ENCODE measurements around the gene LCNL1. TPM values are rescaled to one million over a fixed set of nuclear protein-coding genes. Genes with fewer than 3 reads are reported as not detected.

Gene LCNL1
- total RNA-seq, 6 donors from 2014 or later, result 0.61 to 6.3 (median 1.8) TPM; not detected in 1

GRCh38 chr9:136937186-136938001 is 45.4 kb upstream of the LCNL1 start:
- ATAC-seq (ENCODE audit: low FRiP score in 2 of 2), result no peak
- peaks cover 0 to 6% (median 0%) of the 10 kb centered on the region in 4 donors for H3K4me1 ChIP-seq
- peak in 1 of 2 donors; percentile 12 for DNase-seq
- H3K27me3 ChIP-seq, result no peaks in the 10 kb centered on the region
- H3K27ac ChIP-seq, result no peak overlapping the region
- H3K36me3 ChIP-seq, result peaks cover 18 to 38% (median 33%) of the 10 kb centered on the region in 4 donors
- TF ChIP-seq POLR2AphosphoS5 (IDR thresholded peaks at IDR 0.05), result no peak
- no peak for TF ChIP-seq EP300 (IDR thresholded peaks at IDR 0.05)
- TF ChIP-seq CTCF (IDR thresholded peaks at IDR 0.05), result no peak
- TF ChIP-seq POLR2A (IDR thresholded peaks at IDR 0.05), result no peak
- no peak overlapping the region for H3K4me3 ChIP-seq
- 90 to 92% methylated on average over 8 to 15 of the region's 15 CpGs for WGBS, 2 donors
- no peaks in the 10 kb centered on the region for H3K9me3 ChIP-seq

- H3K27ac ChIP-seq, result no peak overlapping the region
- H3K4me1 ChIP-seq, result peaks cover 9 to 20% (median 11%) of the 10 kb centered on the region in 4 donors
- DNase-seq, result peak; percentile 19 to 66
- 91 to 92% methylated on average over 16 to 20 of the region's 28 CpGs for WGBS, 2 donors
- no peak overlapping the region for H3K4me3 ChIP-seq
- peaks cover 18 to 45% (median 40%) of the 10 kb centered on the region in 4 donors for H3K36me3 ChIP-seq
- ATAC-seq (ENCODE audit: low FRiP score in 2 of 2), result no peak
- H3K9me3 ChIP-seq, result no peaks in the 10 kb centered on the region
- TF ChIP-seq EP300 (IDR thresholded peaks at IDR 0.05) (no peak), CTCF (IDR thresholded peaks at IDR 0.05) (no peak)
- H3K27me3 ChIP-seq, result no peaks in the 10 kb centered on the region
These were observed 43.3 kb upstream of the LCNL1 start for GRCh38 chr9:136939431-136939995.

- DNase-seq (peak; percentile 15 to 67), ATAC-seq (ENCODE audit: low FRiP score in 2 of 2) (no peak)
- peaks cover 18 to 45% (median 40%) of the 10 kb centered on the region in 4 donors for H3K36me3 ChIP-seq
- H3K9me3 ChIP-seq, result no peaks in the 10 kb centered on the region
- TF ChIP-seq POLR2A (IDR thresholded peaks at IDR 0.05) (no peak), EP300 (IDR thresholded peaks at IDR 0.05) (no peak), POLR2AphosphoS5 (IDR thresholded peaks at IDR 0.05) (no peak), CTCF (IDR thresholded peaks at IDR 0.05) (no peak)
- no peaks in the 10 kb centered on the region for H3K27me3 ChIP-seq
- 73 to 94% methylated on average over 3 to 8 of the region's 16 CpGs for WGBS, 2 donors
- H3K27ac ChIP-seq, result no peak overlapping the region
- H3K4me3 ChIP-seq, result no peak overlapping the region
- peaks cover 14 to 25% (median 15%) of the 10 kb centered on the region in 4 donors for H3K4me1 ChIP-seq
These were observed 42.7 kb upstream of the LCNL1 start for GRCh38 chr9:136939996-136940525.

- 94 to 99% methylated on average over 19 to 38 of the region's 42 CpGs for WGBS, 2 donors
These were observed 42.1 kb upstream of the LCNL1 start for GRCh38 chr9:136940526-136941230.

More at GRCh38 chr9:136940526-136941230, 42.1 kb upstream of the LCNL1 start:
- ATAC-seq (ENCODE audit: low FRiP score in 2 of 2) (no peak), DNase-seq (peak; percentile 16 to 80)
- Histone ChIP-seq H3K4me3 (no peak overlapping the region), H3K27ac (no peak overlapping the region), H3K9me3 (no peaks in the 10 kb centered on the region), H3K4me1 (peaks cover 15 to 31% (median 17%) of the 10 kb centered on the region in 4 donors), H3K27me3 (no peaks in the 10 kb centered on the region), H3K36me3 (peaks cover 18 to 45% (median 40%) of the 10 kb centered on the region in 4 donors)
- no peak for TF ChIP-seq CTCF (IDR thresholded peaks at IDR 0.05)
- TF ChIP-seq EP300 (IDR thresholded peaks at IDR 0.05), result no peak
- no peak for TF ChIP-seq POLR2AphosphoS5 (IDR thresholded peaks at IDR 0.05)
- no peak for TF ChIP-seq POLR2A (IDR thresholded peaks at IDR 0.05)

All from upper lobe of left lung (tissue), 6 donors.